CD4-positive, alpha-beta T cell treated with Interleukin-17A for 1 hour (primary cell): ENCODE data around the gene DPF1.
A peak's percentile ranks its signal among the peaks of the same experiment; 100 is the strongest.
"Not testable (repeated sequence)": the region's sequence is repeated elsewhere in the genome, so short reads cannot be mapped to it uniquely, and the experiment has no call there.

Source experiments
- DNase-seq: peaks from one replicate; pipeline ENCODE4 v3.0.0-alpha.2; 2020

The DPF1 gene

DNA sequence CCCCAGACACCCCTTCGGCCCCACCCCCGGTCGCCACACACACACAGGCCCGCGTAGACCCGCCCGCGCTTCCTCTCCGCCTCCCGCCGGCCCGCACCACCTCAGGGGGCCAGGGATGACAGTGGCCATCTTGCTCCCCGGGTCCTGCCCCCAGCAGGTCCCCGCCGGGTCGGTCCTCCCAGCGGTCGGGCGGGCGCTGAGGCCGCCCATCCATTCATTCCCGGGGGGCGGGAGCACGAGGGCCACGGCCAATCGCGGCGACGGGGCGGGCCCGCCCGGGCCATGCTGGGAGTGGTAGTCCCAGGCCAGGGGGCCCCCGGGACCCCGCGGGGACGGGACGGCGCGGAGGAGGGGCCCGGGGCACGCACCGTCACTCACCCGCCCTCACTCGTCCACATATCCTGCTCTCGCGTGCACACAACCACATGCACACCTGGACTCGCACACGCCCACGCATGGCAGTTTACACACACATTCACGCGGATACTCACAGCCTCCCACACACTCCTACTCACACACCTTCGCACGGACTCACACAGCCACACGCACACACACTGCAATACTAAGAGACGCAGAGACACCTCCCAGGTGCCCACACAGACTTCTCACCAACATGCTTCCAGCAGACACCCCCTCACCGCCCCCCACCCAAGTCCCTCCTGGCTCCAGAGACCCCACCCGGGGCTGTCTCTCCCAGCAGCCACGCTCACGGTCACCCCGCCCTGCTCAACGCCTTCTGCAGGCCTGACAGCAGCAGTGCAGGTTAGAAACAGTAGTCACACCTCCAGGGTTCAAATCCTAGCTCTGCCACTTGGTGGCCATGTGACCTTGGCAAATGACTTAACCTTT lies at the start of gene DPF1:
TSS of gene DPF1 (minus strand) at position 209 of the 849 bp plus-strand sequence. CDS start at position 129, 80 bp downstream.
- peak; percentile 40 for DNase-seq

DNA sequence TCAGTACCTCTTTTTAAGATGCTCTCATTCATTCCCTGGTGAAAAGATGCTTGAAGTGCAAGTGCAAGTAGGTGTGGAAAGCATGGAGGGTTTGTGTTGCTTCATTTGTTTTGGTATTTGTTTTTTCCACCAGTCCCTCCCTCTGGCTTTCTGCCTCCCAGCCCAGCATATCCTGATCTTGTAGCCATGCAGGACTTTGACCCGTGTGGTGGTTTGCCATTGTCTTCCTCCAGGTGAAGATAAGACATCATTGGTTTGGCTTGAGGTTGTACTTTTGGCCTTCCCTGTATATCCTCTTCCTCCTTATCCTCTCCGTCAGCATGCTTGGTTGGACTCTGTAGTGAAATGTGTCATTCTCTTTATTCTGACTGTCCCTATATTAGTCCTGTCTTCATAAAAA lies 49.5 kb upstream of the DPF1 start:
- DNase-seq, result no peak

DNA sequence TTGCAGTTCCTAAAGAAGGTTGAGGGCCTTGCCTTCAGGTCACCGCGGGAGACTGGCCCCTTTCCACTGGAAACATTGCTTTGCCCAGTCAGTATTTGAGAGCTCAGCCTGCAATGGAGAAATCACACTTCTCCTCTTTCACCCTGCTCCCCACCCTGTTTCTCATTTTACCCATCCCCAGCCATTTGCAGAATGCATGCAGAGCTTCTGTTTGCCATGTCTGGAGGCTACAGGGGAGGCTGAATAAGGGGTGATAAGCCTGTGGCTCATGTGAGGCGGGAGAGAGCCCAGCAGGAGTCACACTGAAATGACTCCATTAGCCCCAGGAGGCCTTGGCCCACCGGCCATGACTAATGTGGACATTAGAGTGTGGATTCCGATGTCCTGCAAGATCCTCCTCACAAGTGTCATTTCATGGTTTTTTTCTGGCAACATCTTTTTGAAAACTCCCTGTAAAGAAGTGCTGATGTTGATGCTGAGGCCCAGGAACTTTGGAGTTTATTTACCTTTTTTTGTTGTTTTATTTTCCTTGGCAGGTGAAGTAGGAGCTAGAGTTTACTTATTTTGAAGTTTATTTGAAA lies 46.7 kb upstream of the DPF1 start:
- DNase-seq, result no peak

DNA sequence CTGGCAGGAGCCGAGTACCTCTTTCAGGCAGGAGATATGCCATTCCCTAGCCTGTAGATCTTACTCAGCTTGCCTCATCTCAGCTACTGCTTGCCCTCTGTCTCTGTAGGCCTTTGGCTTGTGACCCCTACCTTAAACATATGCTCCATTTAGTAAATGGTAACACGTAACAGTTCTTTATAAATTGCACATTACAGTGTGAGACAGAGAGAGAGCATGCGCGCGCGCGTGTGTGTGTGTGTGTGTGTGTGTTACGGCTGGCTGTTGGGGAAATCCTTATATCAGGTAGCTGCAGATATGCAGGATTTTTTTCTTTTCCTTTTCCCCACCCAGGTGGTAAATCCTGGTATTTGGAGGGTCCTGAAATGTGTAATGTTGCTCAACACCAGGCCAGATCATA lies 44.5 kb upstream of the DPF1 start:
- peak; percentile 5 for DNase-seq

GRCh38 chr19:38267761-38268483 lies 43.9 kb upstream of the DPF1 start:
- no peak for DNase-seq

- DNase-seq, result no peak
Observed at GRCh38 chr19:38266981-38267597, 43.1 kb upstream of the DPF1 start.

GRCh38 chr19:38265921-38266429 lies 42.0 kb upstream of the DPF1 start:
- no peak for DNase-seq

GRCh38 chr19:38265213-38265861 lies 41.3 kb upstream of the DPF1 start:
- peak; percentile 5 for DNase-seq

GRCh38 chr19:38264486-38265212 lies 40.6 kb upstream of the DPF1 start, which contains the start of gene SPINT2:
Gene SPINT2 (plus strand): TSS chr19:38264573. CDS start chr19:38264893, 320 bp downstream.
- no peak for DNase-seq

- peak; percentile 86 for DNase-seq
Observed at GRCh38 chr19:38263689-38264485, 39.9 kb upstream of the DPF1 start.

DNA sequence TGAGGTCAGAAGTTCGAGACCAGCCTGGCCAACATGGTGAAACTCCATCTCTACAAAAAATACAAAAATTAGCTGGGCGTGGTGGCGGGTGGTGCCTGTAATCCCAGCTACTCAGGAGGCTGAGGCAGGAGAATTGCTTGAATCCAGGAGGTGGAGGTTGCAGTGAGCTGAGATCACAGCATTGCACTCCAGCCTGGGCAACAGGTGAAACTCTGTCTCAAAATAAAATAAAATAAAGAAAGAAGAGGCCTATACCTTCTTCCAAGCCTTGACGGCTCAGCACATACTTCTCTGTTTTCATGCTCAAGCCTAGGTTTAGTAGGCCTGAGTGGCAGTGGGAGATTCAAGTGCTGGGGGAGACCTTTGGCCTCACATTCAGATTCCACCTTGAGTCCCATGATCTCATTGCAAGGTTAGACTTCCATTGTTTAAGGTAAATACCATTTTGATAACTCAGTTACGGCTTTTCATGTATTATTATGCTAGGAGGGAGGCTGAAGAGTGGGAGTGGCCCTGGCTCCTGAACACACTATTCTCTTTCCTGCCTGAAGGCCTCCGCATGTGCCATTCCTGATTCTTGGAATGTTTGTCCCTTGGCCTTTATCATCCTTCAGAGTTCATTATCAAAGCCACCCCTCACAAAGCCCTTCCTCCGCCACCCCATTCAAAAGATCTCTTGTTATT lies 38.7 kb upstream of the DPF1 start:
- DNase-seq, result no peak

DNA sequence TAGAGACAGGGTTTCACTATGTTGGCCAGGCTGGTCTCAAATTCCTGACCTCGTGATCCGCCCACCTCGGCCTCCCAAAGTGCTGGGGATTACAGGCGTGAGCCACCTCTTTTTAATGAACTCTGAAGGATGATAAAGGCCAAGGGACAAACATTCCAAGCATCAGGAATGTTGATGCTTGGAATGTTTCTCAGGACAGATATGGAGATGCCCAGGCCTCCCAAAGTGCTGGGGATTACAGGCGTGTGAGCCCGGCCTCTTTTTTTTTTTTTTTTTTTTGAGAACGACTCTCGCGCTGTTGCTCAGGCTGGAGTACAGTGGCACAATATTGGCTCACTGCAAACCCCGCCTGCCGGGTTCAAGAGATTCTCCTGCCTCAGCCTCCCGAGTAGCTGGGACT lies 37.9 kb upstream of the DPF1 start:
- not testable (repeated sequence) for DNase-seq

DNA sequence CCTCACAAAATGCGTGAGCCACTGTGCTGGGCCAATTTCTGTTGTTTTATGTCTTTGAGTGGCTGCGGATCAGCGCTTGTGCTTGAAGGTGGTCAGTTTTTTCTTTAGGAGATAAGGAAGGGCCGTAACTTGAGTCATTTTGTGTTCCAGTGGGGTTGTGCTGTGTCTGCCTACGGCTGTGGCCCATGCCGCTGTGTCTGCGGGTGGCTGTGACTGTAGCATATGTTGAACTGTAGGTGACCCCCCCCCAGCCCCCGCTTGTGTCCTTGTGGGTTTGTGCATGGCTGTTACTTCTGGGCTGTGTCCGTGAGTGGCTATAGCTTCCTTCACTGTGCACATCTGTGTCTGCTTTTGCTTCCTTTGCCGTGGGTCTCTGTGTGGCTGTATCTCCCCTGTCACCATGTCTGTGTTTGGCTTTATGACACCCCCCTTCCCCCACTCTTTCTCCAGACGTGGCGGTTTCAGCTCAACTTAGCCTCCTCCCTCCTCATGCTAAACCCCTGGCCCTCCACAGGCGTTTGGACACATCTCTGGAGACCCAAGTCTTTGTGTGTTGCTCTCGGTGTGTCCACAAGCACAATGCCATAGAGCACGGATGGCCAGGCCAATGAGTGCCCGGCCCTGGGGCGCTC lies 31.5 kb upstream of the DPF1 start:
- no peak for DNase-seq

- no peak for DNase-seq
Observed at GRCh38 chr19:38253788-38254187, 29.8 kb upstream of the DPF1 start.

DNA sequence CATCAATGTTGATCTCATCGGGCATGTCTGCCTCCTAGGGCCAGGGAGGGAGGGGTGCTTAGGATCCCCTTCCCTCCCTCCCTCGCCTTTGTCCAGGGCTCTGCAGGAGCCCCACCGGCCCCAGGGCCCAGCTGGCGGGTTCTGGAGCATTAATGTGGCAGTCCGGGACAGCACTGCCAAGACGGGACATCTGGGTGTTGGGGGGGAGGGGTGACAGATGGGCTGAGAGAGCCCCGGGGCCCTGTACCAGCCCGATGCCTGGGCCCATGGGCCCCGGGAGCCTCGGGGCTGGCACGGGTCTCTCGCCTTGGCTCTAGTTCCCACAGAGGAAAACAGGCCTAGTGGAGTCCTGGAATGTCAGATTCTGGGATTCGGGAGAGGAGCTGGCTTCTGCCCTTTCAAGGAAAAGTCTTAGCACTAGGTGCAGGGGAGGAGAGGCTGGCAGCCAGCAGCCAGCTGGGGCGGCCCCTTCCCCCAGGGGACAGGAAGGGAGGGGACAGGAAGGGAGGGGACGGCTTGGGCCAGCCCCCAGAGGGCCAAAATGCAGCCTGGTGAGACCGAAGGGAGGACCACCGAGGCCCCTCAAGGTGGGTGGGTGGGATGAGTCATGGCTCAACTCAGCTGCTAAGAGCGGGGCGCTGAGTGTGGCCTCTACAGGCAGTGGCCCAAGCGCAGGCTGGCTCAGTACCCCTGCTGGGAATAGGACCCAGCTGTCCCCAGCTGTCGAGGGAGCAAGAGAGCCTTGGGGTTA lies 29.1 kb upstream of the DPF1 start:
- DNase-seq, result no peak

DNA sequence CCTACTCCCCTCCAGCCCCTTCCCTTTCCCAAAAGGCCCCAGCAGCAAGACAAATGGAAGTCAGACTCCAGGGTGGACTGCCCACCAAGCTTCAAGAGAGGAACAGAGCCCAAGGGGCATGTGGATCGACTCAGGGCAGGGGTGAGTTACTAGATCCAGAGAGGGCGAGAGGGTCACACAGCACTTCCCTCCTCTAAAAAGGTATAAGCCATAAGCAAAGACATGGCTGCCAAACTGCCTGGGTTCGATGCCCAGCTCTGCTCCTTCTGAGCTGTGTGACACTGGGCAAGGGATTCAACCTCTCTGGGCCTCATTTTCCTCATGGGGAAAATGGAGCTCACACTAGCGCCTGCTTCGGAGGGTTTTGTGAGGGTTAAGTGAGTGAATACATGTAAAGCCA lies 28.4 kb upstream of the DPF1 start:
- DNase-seq, result no peak

- DNase-seq, result no peak
Observed at GRCh38 chr19:38251564-38252051, 27.6 kb upstream of the DPF1 start.

DNA sequence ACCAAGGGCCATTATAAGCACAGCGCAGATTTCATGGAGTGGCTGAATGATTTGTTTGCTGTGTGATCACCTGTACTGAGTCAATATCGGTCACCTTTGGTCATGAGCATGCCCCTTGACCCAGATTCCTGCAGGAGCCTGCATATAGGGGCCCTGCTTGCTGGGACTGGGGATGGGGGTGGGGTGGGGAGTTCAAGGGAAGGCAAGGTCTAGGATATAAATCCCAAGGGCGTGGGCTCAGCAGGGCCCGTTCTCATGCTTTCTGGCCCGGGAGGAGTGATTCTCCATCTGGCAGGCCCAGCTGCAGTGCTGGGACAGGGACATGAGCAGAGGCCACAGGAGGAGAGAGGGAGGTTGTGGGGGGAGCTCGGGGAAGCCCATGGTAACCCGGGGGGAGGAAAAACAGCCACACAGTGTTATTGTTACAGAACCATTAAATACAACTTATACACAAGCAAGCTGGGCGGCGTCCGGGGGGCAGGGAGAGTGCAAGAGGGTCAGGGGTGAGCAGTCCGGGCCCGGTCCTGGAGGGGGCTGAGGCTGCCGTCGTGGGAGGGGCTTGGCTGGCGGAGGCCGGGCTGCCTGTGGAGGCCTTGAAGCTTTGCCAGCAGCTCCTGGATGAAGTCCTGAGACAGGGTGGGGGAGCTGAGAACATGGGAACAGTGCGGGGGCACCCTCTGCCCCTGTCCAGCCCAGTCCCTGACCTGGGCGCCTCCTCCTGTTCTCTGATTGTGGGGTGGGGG lies 27.0 kb upstream of the DPF1 start:
- no peak for DNase-seq
